HG03378 (cell line): Measurements from ENCODE around the gene TREML2.
"Not testable (repeated sequence)": the region's sequence is repeated elsewhere in the genome, so short reads cannot be mapped to it uniquely, and the experiment has no call there.

Experiments
- ATAC-seq: cut with Tn5 transposase; IDR thresholded peaks from one replicate; pipeline ENCODE4 v1.9.1; 2021; ENCODE audit warnings: mild to moderate bottlenecking, moderate library complexity; ENCODE audit not compliant: unreplicated experiment

The TREML2 gene

GRCh38 chr6:41209547-41210320, 8.8 kb upstream of the TREML2 start:
- ATAC-seq: no peak

GRCh38 chr6:41208439-41209106, 7.6 kb upstream of the TREML2 start:
- no peak for ATAC-seq

GRCh38 chr6:41204156-41204555, 3.2 kb upstream of the TREML2 start:
- no peak for ATAC-seq

GRCh38 chr6:41201764-41202173, 820 bp upstream of the TREML2 start:
- ATAC-seq: no peak

GRCh38 chr6:41200296-41200900, 551 bp downstream of the TREML2 start:
- ATAC-seq: no peak

GRCh38 chr6:41199552-41200246, 1.2 kb downstream of the TREML2 start:
- ATAC-seq: no peak

GRCh38 chr6:41197234-41197633, 3.7 kb downstream of the TREML2 start:
- ATAC-seq: no peak

GRCh38 chr6:41194386-41194785, 6.6 kb downstream of the TREML2 start:
- no peak for ATAC-seq

- no peak for ATAC-seq
Measured at GRCh38 chr6:41193884-41194283, 7.1 kb downstream of the TREML2 start.

- no peak for ATAC-seq
Measured at GRCh38 chr6:41193171-41193734, 7.7 kb downstream of the TREML2 start.

- no peak for ATAC-seq
Measured at GRCh38 chr6:41191569-41191968, 9.4 kb downstream of the TREML2 start.

- ATAC-seq: no peak
Measured at GRCh38 chr6:41190791-41191190, 10.2 kb downstream of the TREML2 start.

- ATAC-seq: no peak
Measured at GRCh38 chr6:41189967-41190366, 11.0 kb downstream of the TREML2 start.

GRCh38 chr6:41189046-41189445, 11.9 kb downstream of the TREML2 start:
- not testable (repeated sequence) for ATAC-seq

GRCh38 chr6:41187924-41188886, 12.7 kb downstream of the TREML2 start:
- no peak for ATAC-seq

GRCh38 chr6:41186031-41186562, 14.9 kb downstream of the TREML2 start:
- no peak for ATAC-seq

GRCh38 chr6:41184761-41185160, 16.2 kb downstream of the TREML2 start:
- ATAC-seq: no peak

- ATAC-seq: no peak
Measured at GRCh38 chr6:41182069-41183034, 18.6 kb downstream of the TREML2 start.

GRCh38 chr6:41181566-41181965, 19.4 kb downstream of the TREML2 start:
- no peak for ATAC-seq
